ENCODE data around the gene PTAFR. TPM values are rescaled to one million over a fixed set of nuclear protein-coding genes. Genes with fewer than 3 reads are reported as not detected.

PTAFR gene
- total RNA-seq, 2 donors from 2014 or later, result 6.5 to 9.2 TPM

GRCh38 chr1:28195780-28196179 lies 19.3 kb upstream of the PTAFR start:
- Histone ChIP-seq H3K4me1 (ENCODE audit: control insufficient read depth in 1 of 2, low read depth in 2 of 2) (no peaks in the 10 kb centered on the region), H3K9me3 (no peaks in the 10 kb centered on the region), H3K36me3 (peaks cover 23% of the 10 kb centered on the region), H3K27me3 (replicated peaks; ENCODE audit: insufficient read depth) (no peaks in the 10 kb centered on the region), H3K4me3 (no peak overlapping the region), H3K27ac (no peak overlapping the region)
- ATAC-seq (ENCODE audit: insufficient number of reproducible peaks, low FRiP score, low read depth) (no peak), DNase-seq (ENCODE audit: low spot score) (no peak)
- TF ChIP-seq CTCF (IDR thresholded peaks at IDR 0.05), result no peak

GRCh38 chr1:28194326-28195035 lies 18.0 kb upstream of the PTAFR start:
- peaks cover 13% of the 10 kb centered on the region for H3K36me3 ChIP-seq
- no peaks in the 10 kb centered on the region for H3K4me1 ChIP-seq (ENCODE audit: control insufficient read depth in 1 of 2, low read depth in 2 of 2)
- no peak for DNase-seq (ENCODE audit: low spot score)
- no peaks in the 10 kb centered on the region for H3K27me3 ChIP-seq (replicated peaks; ENCODE audit: insufficient read depth)
- no peak for TF ChIP-seq CTCF (IDR thresholded peaks at IDR 0.05)
- H3K27ac ChIP-seq, result no peak overlapping the region
- ATAC-seq (ENCODE audit: insufficient number of reproducible peaks, low FRiP score, low read depth), result no peak
- no peaks in the 10 kb centered on the region for H3K9me3 ChIP-seq
- no peak overlapping the region for H3K4me3 ChIP-seq

GRCh38 chr1:28193701-28194161 lies 17.2 kb upstream of the PTAFR start:
- H3K4me3 ChIP-seq, result no peak overlapping the region
- no peak for TF ChIP-seq CTCF (IDR thresholded peaks at IDR 0.05)
- no peaks in the 10 kb centered on the region for H3K9me3 ChIP-seq
- ATAC-seq (ENCODE audit: insufficient number of reproducible peaks, low FRiP score, low read depth) (no peak), DNase-seq (ENCODE audit: low spot score) (no peak)
- no peaks in the 10 kb centered on the region for H3K4me1 ChIP-seq (ENCODE audit: control insufficient read depth in 1 of 2, low read depth in 2 of 2)
- no peaks in the 10 kb centered on the region for H3K27me3 ChIP-seq (replicated peaks; ENCODE audit: insufficient read depth)
- peaks cover 6% of the 10 kb centered on the region for H3K36me3 ChIP-seq
- no peak overlapping the region for H3K27ac ChIP-seq

- no peak for ATAC-seq (ENCODE audit: insufficient number of reproducible peaks, low FRiP score, low read depth)
- no peak for TF ChIP-seq CTCF (IDR thresholded peaks at IDR 0.05)
- no peak for DNase-seq (ENCODE audit: low spot score)
- Histone ChIP-seq H3K4me3 (no peak overlapping the region), H3K9me3 (no peaks in the 10 kb centered on the region), H3K27ac (no peak overlapping the region), H3K27me3 (replicated peaks; ENCODE audit: insufficient read depth) (no peaks in the 10 kb centered on the region), H3K4me1 (ENCODE audit: control insufficient read depth in 1 of 2, low read depth in 2 of 2) (no peaks in the 10 kb centered on the region), H3K36me3 (no peaks in the 10 kb centered on the region)
Observed at GRCh38 chr1:28190996-28191645, 14.6 kb upstream of the PTAFR start.

GRCh38 chr1:28190337-28190979 lies 14.0 kb upstream of the PTAFR start:
- Histone ChIP-seq H3K4me3 (no peak overlapping the region), H3K27ac (no peak overlapping the region), H3K9me3 (no peaks in the 10 kb centered on the region), H3K36me3 (no peaks in the 10 kb centered on the region), H3K27me3 (replicated peaks; ENCODE audit: insufficient read depth) (no peaks in the 10 kb centered on the region), H3K4me1 (ENCODE audit: control insufficient read depth in 1 of 2, low read depth in 2 of 2) (no peaks in the 10 kb centered on the region)
- no peak for ATAC-seq (ENCODE audit: insufficient number of reproducible peaks, low FRiP score, low read depth)
- no peak for TF ChIP-seq CTCF (IDR thresholded peaks at IDR 0.05)
- no peak for DNase-seq (ENCODE audit: low spot score)

Measured in thoracic aorta (tissue), 2 donors.